ENCODE data around the gene FBF1.

FBF1 gene

GRCh38 chr17:75950855-75951554 is 10.2 kb upstream of the FBF1 start:
- ChIA-PET CTCF (interaction anchor here (0.6 to 1.0 kb wide), 2 partner anchors 55 to 76 kb away, joined by 4 to 5 read pairs; no protein-coding TSS in a partner anchor), POLR2A (interaction anchor here (0.7 to 1.2 kb wide), 2 partner anchors 10 to 96 kb away, joined by 5 to 9 read pairs; partner anchors contain the start of genes FBF1 and WBP2)
- H3K36me3 ChIP-seq (ENCODE audit: control insufficient read depth in 2 of 2, insufficient read depth in 1 of 2, low read length in 2 of 2), result peaks cover 88 to 94% of the 10 kb centered on the region in 2 experiments

More at GRCh38 chr17:75950855-75951554, 10.2 kb upstream of the FBF1 start:
- Histone ChIP-seq H3K9me3 (ENCODE audit: control insufficient read depth, insufficient read depth, low read depth, low read length) (no peaks in the 10 kb centered on the region), H3K4me3 (ENCODE audit: low read depth, low read length) (no peak overlapping the region), H3K4me1 (ENCODE audit: control insufficient read depth, insufficient read depth, low read length) (no peaks in the 10 kb centered on the region), H3K27ac (ENCODE audit: extremely low read depth, low read depth, low read length) (no peak overlapping the region)
- TF ChIP-seq ZIC2 (tag by site-specific recombination; IDR thresholded peaks at IDR 0.05) (no peak), ZNF10 (tag by site-specific recombination; IDR thresholded peaks at IDR 0.05) (no peak), ZNF175 (tag by site-specific recombination; IDR thresholded peaks at IDR 0.05) (no peak), ATF2 (tag by site-specific recombination; IDR thresholded peaks at IDR 0.05; ENCODE audit: low read depth) (no peak), REST (tag by site-specific recombination; IDR thresholded peaks at IDR 0.05) (no peak), ZNF692 (tag by site-specific recombination; IDR thresholded peaks at IDR 0.05) (no peak), ZNF670 (tag by site-specific recombination; IDR thresholded peaks at IDR 0.05; ENCODE audit: low read depth) (no peak), ZNF248 (tag by site-specific recombination; IDR thresholded peaks at IDR 0.05) (no peak), ZBTB48 (tag by site-specific recombination; IDR thresholded peaks at IDR 0.05) (no peak), INSM2 (tag by site-specific recombination; IDR thresholded peaks at IDR 0.05) (no peak), BCL11A (tag by site-specific recombination; IDR thresholded peaks at IDR 0.05; ENCODE audit: low read depth) (no peak), ZNF37A (tag by site-specific recombination; IDR thresholded peaks at IDR 0.05) (no peak), GLIS1 (tag by site-specific recombination; IDR thresholded peaks at IDR 0.05) (no peak), ZNF341 (tag by site-specific recombination; IDR thresholded peaks at IDR 0.05; ENCODE audit: low read depth) (no peak), ZNF510 (tag by site-specific recombination; IDR thresholded peaks at IDR 0.05; ENCODE audit: insufficient replicate concordance) (no peak), ZNF366 (tag by site-specific recombination; conservative IDR thresholded peaks at IDR 0.05) (no peak), ZBTB49 (tag by site-specific recombination; IDR thresholded peaks at IDR 0.05; ENCODE audit: low read depth) (no peak)

Data from HEK293 (cell line).